Placental pericyte (primary cell): Measurements from ENCODE around the gene SIVA1. TPM values are rescaled to one million over a fixed set of nuclear protein-coding genes. Genes with fewer than 3 reads are reported as not detected.

Source experiments
- total RNA-seq: library from RNA; depleted of rRNA; stranded (reverse); fragments of >200 nt; gene quantifications from 2 replicates; pipeline ENCODE4 v1.2.3, GENCODE V29; 2012

The SIVA1 gene
- total RNA-seq = 59.5 and 89.2 TPM in 2 replicates

DNA sequence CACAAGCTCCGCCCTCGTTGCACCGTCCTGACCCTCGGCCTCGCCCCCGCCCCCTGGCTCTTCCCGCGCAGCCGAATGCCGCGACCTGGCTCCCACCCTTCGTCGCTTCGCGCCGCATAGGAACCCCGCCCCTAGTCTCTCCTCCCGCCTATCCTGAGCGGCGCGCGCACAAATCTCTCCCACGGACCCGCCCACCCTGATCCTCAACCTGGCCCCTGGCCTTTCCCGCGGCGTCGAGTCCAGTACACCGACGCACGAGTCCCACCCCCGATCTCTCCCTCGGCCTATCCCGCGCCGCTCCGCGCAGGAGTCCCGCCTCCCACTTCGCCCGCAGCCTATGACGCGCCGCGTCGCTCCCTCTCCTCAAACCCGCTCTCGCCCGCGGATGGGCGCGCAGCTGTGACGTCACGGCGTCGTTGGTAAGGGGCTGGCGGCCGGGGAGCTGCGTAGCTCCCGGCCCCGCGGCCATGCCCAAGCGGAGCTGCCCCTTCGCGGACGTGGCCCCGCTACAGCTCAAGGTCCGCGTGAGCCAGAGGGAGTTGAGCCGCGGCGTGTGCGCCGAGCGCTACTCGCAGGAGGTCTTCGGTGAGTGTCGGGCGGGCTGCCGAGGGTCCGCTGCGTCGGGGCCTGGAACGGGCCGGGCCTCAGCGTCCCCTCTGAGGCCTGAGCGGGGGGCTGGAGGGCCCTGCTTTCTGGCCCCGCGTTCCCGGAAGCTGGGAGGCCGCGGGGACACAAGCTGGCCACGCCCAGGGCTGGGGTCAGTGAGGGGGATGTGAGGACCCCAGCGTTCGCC is at the start of gene SIVA1:
Gene SIVA1 (plus strand): TSS at position 413 of the 793 bp plus-strand sequence. CDS start 55 bp downstream, at position 468.

DNA sequence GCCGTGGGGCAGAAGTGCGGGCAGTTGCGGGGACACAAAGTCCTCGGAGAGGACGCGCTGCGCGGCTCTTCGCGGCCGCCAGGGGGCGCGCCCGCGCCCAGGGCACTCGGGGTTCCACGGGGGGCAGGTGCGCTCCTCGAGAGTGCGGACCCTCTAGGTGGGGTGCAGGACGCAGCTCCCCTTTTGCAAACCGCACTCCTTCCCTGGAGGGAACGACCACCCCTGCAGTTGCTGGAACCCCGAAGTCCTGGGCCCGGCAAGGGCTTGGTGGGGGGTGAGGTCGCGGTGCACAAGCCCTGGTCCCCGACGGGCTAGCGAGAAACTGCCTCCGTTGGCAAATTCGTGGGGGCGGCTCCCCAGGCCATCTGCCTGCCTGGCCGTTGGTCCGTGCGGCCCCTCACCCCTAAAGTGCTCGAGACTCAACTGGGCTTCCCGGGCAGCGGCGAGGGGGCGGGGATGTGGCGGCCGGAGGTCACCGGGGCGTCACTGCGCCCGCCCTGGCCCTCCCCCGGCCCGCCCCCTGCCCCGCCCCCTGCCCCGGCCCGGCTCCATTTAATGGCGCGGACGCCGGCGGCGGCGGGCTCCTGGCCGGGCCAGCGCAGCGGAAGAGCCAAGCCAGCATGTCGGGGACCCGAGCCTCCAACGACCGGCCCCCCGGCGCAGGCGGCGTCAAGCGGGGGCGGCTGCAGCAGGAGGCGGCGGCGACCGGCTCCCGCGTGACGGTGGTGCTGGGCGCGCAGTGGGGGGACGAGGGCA is 29.1 kb upstream of the SIVA1 start, which contains the start of gene ADSS1:
Gene ADSS1 (plus strand): TSS at position 579 of the 756 bp plus-strand sequence. CDS start 42 bp downstream, at position 621.

GRCh38 chr14:104794993-104795780 is 42.2 kb downstream of the SIVA1 start, which contains the start of gene AKT1:
Gene AKT1, minus strand, starts transcription at chr14:104795748. Its CDS starts 3,105 bp downstream, at chr14:104792643.

GRCh38 chr14:104800771-104801519 is 48.0 kb downstream of the SIVA1 start, which contains the start of gene ZBTB42:
Gene ZBTB42, plus strand, starts transcription at chr14:104801101. Its CDS starts 97 bp downstream, at chr14:104801198.

Other genes starting within 250 kb of the SIVA1 start
- gene C14orf180, start 173.4 kb upstream of the SIVA1 start, total RNA-seq = not detected in 2 replicates
- not detected in 2 replicates for gene TMEM179, start 148.4 kb upstream of the SIVA1 start, total RNA-seq
- gene INF2, start 63.5 kb upstream of the SIVA1 start, total RNA-seq = 40.3 and 79.2 TPM in 2 replicates
- gene ADSS1, start 28.9 kb upstream of the SIVA1 start, total RNA-seq = 0.43 and 2.2 TPM in 2 replicates
- 244 and 287 TPM in 2 replicates for gene AKT1, start 42.6 kb downstream of the SIVA1 start, total RNA-seq
- gene ZBTB42, start 48.0 kb downstream of the SIVA1 start, total RNA-seq = 2.9 and 3.3 TPM in 2 replicates
- 30.2 and 42.5 TPM in 2 replicates for gene CEP170B, start 112.1 kb downstream of the SIVA1 start, total RNA-seq
- under 0.01 TPM in 1 of 2 replicates, not detected in the other for gene PLD4, start 171.7 kb downstream of the SIVA1 start, total RNA-seq
- gene AHNAK2, start 225.2 kb downstream of the SIVA1 start, total RNA-seq = 9.2 and 69.4 TPM in 2 replicates
- 10.6 and 12.0 TPM in 2 replicates for gene CLBA1, start 232.6 kb downstream of the SIVA1 start, total RNA-seq